Endodermal cell (in vitro differentiated cells): ENCODE data around the gene FANK1. TPM values are rescaled to one million over a fixed set of nuclear protein-coding genes. Genes with fewer than 3 reads are reported as not detected.

Experiments used
- DNase-seq: peaks from one replicate; pipeline ENCODE4 v3.0.0-alpha.2; 2017
- H3K27ac ChIP-seq: 2 replicates; pipeline ENCODE4 v1.5.1; 2013; ENCODE audit warnings: mild to moderate bottlenecking, low read depth, low read length, moderate library complexity
- H3K27me3 ChIP-seq: 2 replicates; pipeline ENCODE4 v1.6.1; 2013; ENCODE audit warnings: mild to moderate bottlenecking, low read length, moderate library complexity; ENCODE audit not compliant: insufficient read depth, control insufficient read depth, poor library complexity, severe bottlenecking
- H3K36me3 ChIP-seq: 2 replicates; pipeline ENCODE4 v1.7.0; 2013; ENCODE audit warnings: mild to moderate bottlenecking, low read length, moderate library complexity; ENCODE audit not compliant: control insufficient read depth, insufficient read depth
- H3K4me1 ChIP-seq: one replicate; pipeline ENCODE4 v1.7.0; 2013; ENCODE audit warnings: low read length; ENCODE audit not compliant: control insufficient read depth, insufficient read depth
- H3K4me3 ChIP-seq: 2 replicates; pipeline ENCODE4 v1.5.1; 2013; ENCODE audit warnings: mild to moderate bottlenecking, low read length, moderate library complexity
- H3K9ac ChIP-seq: 2 replicates; pipeline ENCODE4 v1.6.1; 2013; ENCODE audit warnings: mild to moderate bottlenecking, low read length, moderate library complexity; ENCODE audit not compliant: poor library complexity, severe bottlenecking; ENCODE audit errors: extremely low read depth
- H3K9me3 ChIP-seq: 2 replicates; pipeline ENCODE4 v1.6.1; 2013; ENCODE audit warnings: mild to moderate bottlenecking, low read length, moderate library complexity; ENCODE audit not compliant: control insufficient read depth
- H3K27ac Mint-ChIP-seq: 2 replicates; pipeline ENCODE4 v1.8.0; 2020; ENCODE audit warnings: mixed read lengths
- H3K27me3 Mint-ChIP-seq: 2 replicates; pipeline ENCODE4 v1.8.0; 2021; ENCODE audit warnings: mild to moderate bottlenecking, mixed read lengths; ENCODE audit not compliant: insufficient read depth
- H3K36me3 Mint-ChIP-seq: 2 replicates; pipeline ENCODE4 v1.8.0; 2020; ENCODE audit warnings: low read depth, mixed read lengths
- H3K4me1 Mint-ChIP-seq: 2 replicates; pipeline ENCODE4 v1.8.0; 2020; ENCODE audit warnings: mixed read lengths
- H3K4me3 Mint-ChIP-seq: 2 replicates; pipeline ENCODE4 v1.8.0; 2020; ENCODE audit warnings: mild to moderate bottlenecking, moderate library complexity, mixed read lengths
- H3K9me3 Mint-ChIP-seq: 2 replicates; pipeline ENCODE4 v1.8.0; 2020; ENCODE audit warnings: mild to moderate bottlenecking, mixed read lengths
- WGBS, 2 experiments: methylation state at CpG; one replicate each; pipeline versions ENCODE4 v1.1.5 to v1.1.7; 2013; ENCODE audit warnings: missing lambda C conversion rate in 2 of 2, mixed read lengths in 1 of 2; ENCODE audit not compliant: insufficient coverage in 1 of 2, insufficient read length in 1 of 2; 5-methylcytosine and 5-hydroxymethylcytosine counted together
- total RNA-seq, 2 donors: library from RNA; stranded (reverse); fragmentation: NEBNext Ultra II Directional in 1 of 2; extraction: Animal tissue kit (Norgen Biotek cat#: 25700) in 1 of 2; gene quantifications; 2 replicates in 1 of 2; 3 replicates in 1 of 2; pipeline ENCODE4 v1.2.1, GENCODE V29; 2021
- TF ChIP-seq, protein P1 (sequence below): fragments of 200-600 bp; sonication (generic); conservative IDR thresholded peaks from 2 replicates; pipeline ENCODE4 v1.5.0; 2021; ENCODE audit warnings: antibody characterized with exemption, mild to moderate bottlenecking

Gene FANK1
- total RNA-seq, 2 donors from 2014 or later: 7.7 to 10.0 TPM

DNA sequence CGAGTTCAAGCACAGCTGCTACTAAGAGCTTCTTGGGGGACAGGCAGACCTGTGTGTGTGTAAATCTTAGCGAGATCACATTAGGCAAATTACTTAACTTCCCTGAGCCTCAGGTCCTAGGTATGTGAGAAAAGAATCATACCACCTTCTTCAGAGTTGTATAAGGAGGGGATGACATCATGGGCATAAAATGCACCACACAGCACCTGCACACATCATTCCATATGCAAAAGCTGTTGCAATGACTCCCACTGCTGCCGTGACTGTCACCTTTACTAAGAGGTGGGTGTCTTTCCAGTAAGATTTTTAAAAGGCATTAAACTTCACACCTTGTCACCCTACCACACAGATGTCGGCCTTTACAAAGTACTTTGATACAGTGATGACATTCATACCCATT is 146.0 kb downstream of the FANK1 start:
- H3K4me3 ChIP-seq: no peak overlapping the region
- H3K9me3 Mint-ChIP-seq: no peaks in the 10 kb centered on the region
- no peak for DNase-seq
- H3K27me3 Mint-ChIP-seq: no peaks in the 10 kb centered on the region
- no peaks in the 10 kb centered on the region for H3K4me1 ChIP-seq
- peak overlapping the region; percentile 82 for H3K27ac Mint-ChIP-seq
- no peaks in the 10 kb centered on the region for H3K36me3 ChIP-seq
- 83 to 86% methylated on average over 1 to 4 of the region's 4 CpGs for WGBS, 2 experiments
- H3K9ac ChIP-seq: no peak overlapping the region
- H3K36me3 Mint-ChIP-seq: no peaks in the 10 kb centered on the region
- H3K9me3 ChIP-seq: no peaks in the 10 kb centered on the region
- H3K4me3 Mint-ChIP-seq: no peak overlapping the region
- peaks cover 11% of the 10 kb centered on the region for H3K4me1 Mint-ChIP-seq
- TF ChIP-seq, protein P1, sequence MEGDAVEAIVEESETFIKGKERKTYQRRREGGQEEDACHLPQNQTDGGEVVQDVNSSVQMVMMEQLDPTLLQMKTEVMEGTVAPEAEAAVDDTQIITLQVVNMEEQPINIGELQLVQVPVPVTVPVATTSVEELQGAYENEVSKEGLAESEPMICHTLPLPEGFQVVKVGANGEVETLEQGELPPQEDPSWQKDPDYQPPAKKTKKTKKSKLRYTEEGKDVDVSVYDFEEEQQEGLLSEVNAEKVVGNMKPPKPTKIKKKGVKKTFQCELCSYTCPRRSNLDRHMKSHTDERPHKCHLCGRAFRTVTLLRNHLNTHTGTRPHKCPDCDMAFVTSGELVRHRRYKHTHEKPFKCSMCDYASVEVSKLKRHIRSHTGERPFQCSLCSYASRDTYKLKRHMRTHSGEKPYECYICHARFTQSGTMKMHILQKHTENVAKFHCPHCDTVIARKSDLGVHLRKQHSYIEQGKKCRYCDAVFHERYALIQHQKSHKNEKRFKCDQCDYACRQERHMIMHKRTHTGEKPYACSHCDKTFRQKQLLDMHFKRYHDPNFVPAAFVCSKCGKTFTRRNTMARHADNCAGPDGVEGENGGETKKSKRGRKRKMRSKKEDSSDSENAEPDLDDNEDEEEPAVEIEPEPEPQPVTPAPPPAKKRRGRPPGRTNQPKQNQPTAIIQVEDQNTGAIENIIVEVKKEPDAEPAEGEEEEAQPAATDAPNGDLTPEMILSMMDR: no peak
- H3K27ac ChIP-seq: peak overlapping the region; percentile 75
- H3K27me3 ChIP-seq: no peaks in the 10 kb centered on the region

DNA sequence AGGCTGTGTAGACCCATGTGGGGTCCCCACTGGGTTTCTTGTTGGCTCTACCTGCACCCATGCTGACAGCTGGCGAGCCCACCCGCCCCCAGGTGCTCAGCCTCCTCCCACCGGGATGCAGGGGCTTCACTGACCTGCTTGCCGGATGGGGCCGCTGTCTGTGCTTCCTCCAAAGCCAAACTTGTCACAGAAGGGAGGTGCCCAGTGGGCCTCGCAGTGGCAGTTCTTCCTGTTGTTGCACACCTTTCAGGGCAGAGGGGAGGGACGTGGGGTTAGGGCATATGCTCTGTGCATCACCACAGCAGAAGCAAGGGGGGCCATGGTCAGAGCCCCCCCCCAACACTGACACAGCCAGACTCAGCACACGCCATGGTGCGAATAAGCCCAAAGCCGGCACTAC is 146.5 kb downstream of the FANK1 start:
- Mint-ChIP-seq H3K4me3 (no peak overlapping the region), H3K4me1 (peaks cover 11% of the 10 kb centered on the region), H3K27ac (no peak overlapping the region), H3K9me3 (no peaks in the 10 kb centered on the region), H3K36me3 (no peaks in the 10 kb centered on the region), H3K27me3 (no peaks in the 10 kb centered on the region)
- no peaks in the 10 kb centered on the region for H3K4me1 ChIP-seq
- H3K27ac ChIP-seq: no peak overlapping the region
- TF ChIP-seq, protein P1: no peak
- no peak overlapping the region for H3K9ac ChIP-seq
- 92 to 95% methylated on average over 8 to 10 of the region's 10 CpGs for WGBS, 2 experiments
- H3K27me3 ChIP-seq: no peaks in the 10 kb centered on the region
- H3K9me3 ChIP-seq: no peaks in the 10 kb centered on the region
- H3K4me3 ChIP-seq: no peak overlapping the region
- DNase-seq: no peak
- no peaks in the 10 kb centered on the region for H3K36me3 ChIP-seq

DNA sequence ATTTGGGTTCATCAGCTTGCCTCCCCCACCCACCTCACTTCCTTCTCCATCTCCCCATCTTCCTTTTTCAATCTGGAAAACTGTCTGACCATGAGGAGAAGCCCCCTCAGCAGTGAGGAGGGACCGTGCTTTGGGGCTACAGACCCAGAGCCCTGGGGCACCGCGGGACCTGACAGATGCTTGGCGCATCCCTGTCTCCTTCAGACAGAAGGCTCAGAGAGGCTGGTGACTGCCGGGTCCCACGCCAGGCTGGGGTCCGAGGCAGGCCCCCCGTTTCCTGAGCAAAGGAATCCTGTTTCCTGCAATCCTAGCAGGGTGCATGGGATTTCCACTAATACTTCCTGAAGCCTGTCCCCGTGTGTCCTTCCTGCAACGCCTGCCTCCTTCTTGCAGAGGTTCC is 147.0 kb downstream of the FANK1 start:
- 93 to 96% methylated on average over 8 to 10 of the region's 10 CpGs for WGBS, 2 experiments
- no peak overlapping the region for H3K4me3 ChIP-seq
- no peaks in the 10 kb centered on the region for H3K4me1 ChIP-seq
- Mint-ChIP-seq H3K36me3 (no peaks in the 10 kb centered on the region), H3K9me3 (no peaks in the 10 kb centered on the region), H3K27me3 (no peaks in the 10 kb centered on the region), H3K27ac (no peak overlapping the region), H3K4me1 (peaks cover 11% of the 10 kb centered on the region), H3K4me3 (no peak overlapping the region)
- no peak overlapping the region for H3K27ac ChIP-seq
- H3K9me3 ChIP-seq: no peaks in the 10 kb centered on the region
- no peak overlapping the region for H3K9ac ChIP-seq
- no peak for DNase-seq
- TF ChIP-seq, protein P1: no peak
- no peaks in the 10 kb centered on the region for H3K27me3 ChIP-seq
- H3K36me3 ChIP-seq: no peaks in the 10 kb centered on the region
